DOHH2 (cell line): Measurements from ENCODE around the gene ANO6.
A peak's percentile ranks its signal among the peaks of the same experiment; 100 is the strongest.

Experiments used
- H3F3A ChIP-seq: fragments of 200-600 bp; sonication (generic), shearing (Covaris generic); 2 replicates; pipeline ENCODE4 v1.6.0; 2016; ENCODE audit warnings: antibody characterized with exemption, mild to moderate bottlenecking; ENCODE audit not compliant: control insufficient read depth, insufficient read depth
- H3K27ac ChIP-seq: fragments of 200-600 bp; sonication (generic); 2 replicates; pipeline ENCODE4 v1.5.1; 2014; ENCODE audit warnings: low read depth, mild to moderate bottlenecking, low read length, moderate library complexity
- H3K27me3 ChIP-seq: fragments of 200-600 bp; sonication (generic); 2 replicates; pipeline ENCODE4 v1.6.1; 2014; ENCODE audit warnings: mild to moderate bottlenecking, low read length, mixed read lengths; ENCODE audit not compliant: control insufficient read depth
- H3K36me3 ChIP-seq: fragments of 200-600 bp; sonication (generic); 2 replicates; pipeline ENCODE4 v1.6.1; 2014; ENCODE audit warnings: mild to moderate bottlenecking, low read length, moderate library complexity, mixed read lengths; ENCODE audit not compliant: control insufficient read depth
- H3K4me1 ChIP-seq: fragments of 200-600 bp; sonication (generic); 2 replicates; pipeline ENCODE4 v1.6.1; 2014; ENCODE audit warnings: mild to moderate bottlenecking, low read length, mixed read lengths; ENCODE audit not compliant: control insufficient read depth
- H3K4me2 ChIP-seq: fragments of 200-600 bp; sonication (generic); 2 replicates; pipeline ENCODE4 v1.6.0; 2014; ENCODE audit warnings: mild to moderate bottlenecking, low read length, moderate library complexity
- H3K4me3 ChIP-seq: fragments of 200-600 bp; sonication (generic); 2 replicates; pipeline ENCODE4 v1.5.1; 2014; ENCODE audit warnings: mild to moderate bottlenecking, low read length, mixed read lengths
- H3K79me2 ChIP-seq: fragments of 200-600 bp; sonication (generic); 2 replicates; pipeline ENCODE4 v1.6.1; 2014; ENCODE audit warnings: mild to moderate bottlenecking, low read length, mixed read lengths; ENCODE audit not compliant: control insufficient read depth
- H3K9me2 ChIP-seq: fragments of 200-600 bp; sonication (generic); replicated peaks from 2 replicates; pipeline ENCODE4 v1.6.1; 2014; ENCODE audit warnings: mild to moderate bottlenecking, low read length, mixed read lengths; ENCODE audit not compliant: control insufficient read depth
- H3K9me3 ChIP-seq: fragments of 200-600 bp; sonication (generic); 2 replicates; pipeline ENCODE4 v1.6.1; 2014; ENCODE audit warnings: antibody characterized with exemption, low read length, mixed read lengths; ENCODE audit not compliant: control insufficient read depth, insufficient read depth
- H4K20me1 ChIP-seq: fragments of 200-600 bp; sonication (generic); 2 replicates; pipeline ENCODE4 v1.6.0; 2014; ENCODE audit warnings: low read depth, mild to moderate bottlenecking, antibody characterized with exemption, low read length, moderate library complexity; ENCODE audit not compliant: control insufficient read depth, insufficient read depth
- EZH2phosphoT487 ChIP-seq: fragments of 200-600 bp; sonication (generic); IDR thresholded peaks from 2 replicates; pipeline ENCODE4 v1.6.1; 2017; ENCODE audit warnings: borderline replicate concordance, mild to moderate bottlenecking, antibody characterized with exemption, low read length, moderate library complexity, mixed read lengths
- TF ChIP-seq, protein P1 (sequence below): fragments of 200-600 bp; sonication (generic); IDR thresholded peaks from one replicate; pipeline ENCODE4 v1.5.1; 2014; ENCODE audit warnings: antibody characterized with exemption, mild to moderate bottlenecking, low read depth, low read length; ENCODE audit not compliant: poor library complexity, severe bottlenecking

The ANO6 gene

GRCh38 chr12:45377815-45378214, 161.9 kb downstream of the ANO6 start:
- no peak overlapping the region for H3K4me3 ChIP-seq
- H3K9me3 ChIP-seq = no peaks in the 10 kb centered on the region
- no peaks in the 10 kb centered on the region for H3K79me2 ChIP-seq
- H3K9me2 ChIP-seq = no peaks in the 10 kb centered on the region
- no peaks in the 10 kb centered on the region for H4K20me1 ChIP-seq
- no peaks in the 10 kb centered on the region for H3K4me1 ChIP-seq
- peaks cover 12% of the 10 kb centered on the region for H3K36me3 ChIP-seq
- H3K4me2 ChIP-seq = no peak overlapping the region
- H3F3A ChIP-seq = no peaks in the 10 kb centered on the region
- no peak for TF ChIP-seq EZH2phosphoT487
- TF ChIP-seq, protein P1, sequence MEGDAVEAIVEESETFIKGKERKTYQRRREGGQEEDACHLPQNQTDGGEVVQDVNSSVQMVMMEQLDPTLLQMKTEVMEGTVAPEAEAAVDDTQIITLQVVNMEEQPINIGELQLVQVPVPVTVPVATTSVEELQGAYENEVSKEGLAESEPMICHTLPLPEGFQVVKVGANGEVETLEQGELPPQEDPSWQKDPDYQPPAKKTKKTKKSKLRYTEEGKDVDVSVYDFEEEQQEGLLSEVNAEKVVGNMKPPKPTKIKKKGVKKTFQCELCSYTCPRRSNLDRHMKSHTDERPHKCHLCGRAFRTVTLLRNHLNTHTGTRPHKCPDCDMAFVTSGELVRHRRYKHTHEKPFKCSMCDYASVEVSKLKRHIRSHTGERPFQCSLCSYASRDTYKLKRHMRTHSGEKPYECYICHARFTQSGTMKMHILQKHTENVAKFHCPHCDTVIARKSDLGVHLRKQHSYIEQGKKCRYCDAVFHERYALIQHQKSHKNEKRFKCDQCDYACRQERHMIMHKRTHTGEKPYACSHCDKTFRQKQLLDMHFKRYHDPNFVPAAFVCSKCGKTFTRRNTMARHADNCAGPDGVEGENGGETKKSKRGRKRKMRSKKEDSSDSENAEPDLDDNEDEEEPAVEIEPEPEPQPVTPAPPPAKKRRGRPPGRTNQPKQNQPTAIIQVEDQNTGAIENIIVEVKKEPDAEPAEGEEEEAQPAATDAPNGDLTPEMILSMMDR = no peak
- H3K27ac ChIP-seq = no peak overlapping the region
- H3K27me3 ChIP-seq = no peaks in the 10 kb centered on the region

- Histone ChIP-seq H3K36me3 (peaks cover 15% of the 10 kb centered on the region), H3K79me2 (no peaks in the 10 kb centered on the region), H3K9me2 (no peaks in the 10 kb centered on the region), H3K9me3 (no peaks in the 10 kb centered on the region), H3K27ac (no peak overlapping the region), H4K20me1 (no peaks in the 10 kb centered on the region), H3K4me3 (no peak overlapping the region), H3K4me1 (no peaks in the 10 kb centered on the region), H3F3A (no peaks in the 10 kb centered on the region), H3K27me3 (no peaks in the 10 kb centered on the region), H3K4me2 (no peak overlapping the region)
- no peak for TF ChIP-seq EZH2phosphoT487
- TF ChIP-seq, protein P1 = no peak
Measured at GRCh38 chr12:45379261-45379660, 163.4 kb downstream of the ANO6 start.

DNA sequence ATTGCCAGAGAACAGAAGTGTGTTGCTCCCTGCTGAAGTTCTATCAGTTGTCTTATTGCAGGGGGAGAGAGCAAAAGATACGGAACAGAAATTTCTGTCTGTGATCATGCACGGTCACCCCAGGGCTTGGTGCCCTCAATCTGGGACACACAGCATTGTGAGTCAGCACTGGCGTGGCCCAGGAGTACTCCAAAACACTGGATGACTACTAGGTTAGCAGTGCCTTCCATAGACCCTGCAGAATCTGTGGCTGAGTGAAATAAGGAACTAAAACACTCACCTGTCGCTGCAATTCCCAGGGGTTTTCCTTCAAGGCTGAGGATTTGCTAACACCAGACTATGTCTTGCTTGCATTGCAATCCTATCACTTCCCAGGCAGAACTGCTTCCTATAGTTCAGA, 165.5 kb downstream of the ANO6 start:
- H3K79me2 ChIP-seq = no peaks in the 10 kb centered on the region
- H3K4me2 ChIP-seq = no peak overlapping the region
- H3K9me2 ChIP-seq = no peaks in the 10 kb centered on the region
- TF ChIP-seq, protein P1 = no peak
- no peak for TF ChIP-seq EZH2phosphoT487
- no peaks in the 10 kb centered on the region for H3K4me1 ChIP-seq
- H3K4me3 ChIP-seq = no peak overlapping the region
- no peaks in the 10 kb centered on the region for H3F3A ChIP-seq
- peaks cover 15% of the 10 kb centered on the region for H3K36me3 ChIP-seq
- H3K9me3 ChIP-seq = no peaks in the 10 kb centered on the region
- H4K20me1 ChIP-seq = no peaks in the 10 kb centered on the region
- no peak overlapping the region for H3K27ac ChIP-seq
- no peaks in the 10 kb centered on the region for H3K27me3 ChIP-seq

- peaks cover 19% of the 10 kb centered on the region for H3K36me3 ChIP-seq
- no peaks in the 10 kb centered on the region for H3K9me2 ChIP-seq
- no peaks in the 10 kb centered on the region for H3K27me3 ChIP-seq
- no peaks in the 10 kb centered on the region for H3K4me1 ChIP-seq
- TF ChIP-seq, protein P1 = peak; percentile 41
- no peak for TF ChIP-seq EZH2phosphoT487
- H4K20me1 ChIP-seq = no peaks in the 10 kb centered on the region
- no peak overlapping the region for H3K4me3 ChIP-seq
- no peak overlapping the region for H3K4me2 ChIP-seq
- no peaks in the 10 kb centered on the region for H3K79me2 ChIP-seq
- no peak overlapping the region for H3K27ac ChIP-seq
- H3F3A ChIP-seq = no peaks in the 10 kb centered on the region
- no peaks in the 10 kb centered on the region for H3K9me3 ChIP-seq
Measured at GRCh38 chr12:45388545-45388944, 172.7 kb downstream of the ANO6 start.
